Ectodermal cell (in vitro differentiated cells): ENCODE data around the gene IPO5.

Source experiments
- H3K27ac ChIP-seq: 2 replicates; pipeline ENCODE4 v1.7.0; 2013; ENCODE audit warnings: mild to moderate bottlenecking, low read depth, low read length; ENCODE audit not compliant: insufficient read depth, poor library complexity, severe bottlenecking
- H3K27me3 ChIP-seq: 2 replicates; pipeline ENCODE4 v1.7.0; 2013; ENCODE audit warnings: mild to moderate bottlenecking, low read length; ENCODE audit not compliant: insufficient read depth, control insufficient read depth, poor library complexity, severe bottlenecking
- H3K36me3 ChIP-seq: one replicate; pipeline ENCODE4 v1.7.0; 2013; ENCODE audit warnings: low read length; ENCODE audit not compliant: control insufficient read depth, insufficient read depth
- H3K4me1 ChIP-seq: one replicate; pipeline ENCODE4 v1.7.0; 2013; ENCODE audit warnings: low read length; ENCODE audit not compliant: control insufficient read depth, insufficient read depth
- H3K4me3 ChIP-seq: 2 replicates; pipeline ENCODE4 v1.7.0; 2013; ENCODE audit warnings: low read depth, low read length, control low read depth; ENCODE audit not compliant: insufficient read depth
- H3K9me3 ChIP-seq: 2 replicates; pipeline ENCODE4 v1.7.0; 2013; ENCODE audit warnings: mild to moderate bottlenecking, low read length, moderate library complexity; ENCODE audit not compliant: control insufficient read depth
- WGBS, 2 experiments: methylation state at CpG; one replicate each; pipeline ENCODE4 v1.1.7; 2013; ENCODE audit warnings: missing lambda C conversion rate in 2 of 2; 5-methylcytosine and 5-hydroxymethylcytosine counted together

IPO5 gene

DNA sequence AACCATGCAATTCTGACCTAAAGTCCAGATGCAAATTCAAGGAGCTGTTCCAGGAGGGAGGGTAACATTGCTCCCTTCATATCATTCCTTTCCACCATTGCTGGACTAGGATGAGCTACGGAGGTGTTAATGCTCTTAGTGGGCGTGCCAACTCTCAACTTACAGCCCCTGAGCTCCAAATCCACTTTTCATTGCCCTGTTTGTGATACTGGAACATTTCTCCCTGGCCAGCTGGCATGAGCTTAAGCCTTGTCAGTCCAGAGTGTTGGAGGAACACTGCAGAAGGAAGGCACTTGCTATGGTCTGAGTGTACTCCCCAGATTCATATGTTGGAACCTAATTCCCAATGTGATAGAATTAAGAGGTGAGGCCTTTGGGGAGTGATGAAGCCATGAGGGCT is 119.0 kb downstream of the IPO5 start:
- H3K36me3 ChIP-seq = no peaks in the 10 kb centered on the region
- no peak overlapping the region for H3K4me3 ChIP-seq
- WGBS, 2 experiments = 93 to 100% methylated on average over 2 of the region's 2 CpGs
- H3K4me1 ChIP-seq = no peaks in the 10 kb centered on the region
- H3K9me3 ChIP-seq = no peaks in the 10 kb centered on the region
- no peaks in the 10 kb centered on the region for H3K27me3 ChIP-seq
- no peak overlapping the region for H3K27ac ChIP-seq
